ENCODE data around the gene CDK19.

CDK19 gene

DNA sequence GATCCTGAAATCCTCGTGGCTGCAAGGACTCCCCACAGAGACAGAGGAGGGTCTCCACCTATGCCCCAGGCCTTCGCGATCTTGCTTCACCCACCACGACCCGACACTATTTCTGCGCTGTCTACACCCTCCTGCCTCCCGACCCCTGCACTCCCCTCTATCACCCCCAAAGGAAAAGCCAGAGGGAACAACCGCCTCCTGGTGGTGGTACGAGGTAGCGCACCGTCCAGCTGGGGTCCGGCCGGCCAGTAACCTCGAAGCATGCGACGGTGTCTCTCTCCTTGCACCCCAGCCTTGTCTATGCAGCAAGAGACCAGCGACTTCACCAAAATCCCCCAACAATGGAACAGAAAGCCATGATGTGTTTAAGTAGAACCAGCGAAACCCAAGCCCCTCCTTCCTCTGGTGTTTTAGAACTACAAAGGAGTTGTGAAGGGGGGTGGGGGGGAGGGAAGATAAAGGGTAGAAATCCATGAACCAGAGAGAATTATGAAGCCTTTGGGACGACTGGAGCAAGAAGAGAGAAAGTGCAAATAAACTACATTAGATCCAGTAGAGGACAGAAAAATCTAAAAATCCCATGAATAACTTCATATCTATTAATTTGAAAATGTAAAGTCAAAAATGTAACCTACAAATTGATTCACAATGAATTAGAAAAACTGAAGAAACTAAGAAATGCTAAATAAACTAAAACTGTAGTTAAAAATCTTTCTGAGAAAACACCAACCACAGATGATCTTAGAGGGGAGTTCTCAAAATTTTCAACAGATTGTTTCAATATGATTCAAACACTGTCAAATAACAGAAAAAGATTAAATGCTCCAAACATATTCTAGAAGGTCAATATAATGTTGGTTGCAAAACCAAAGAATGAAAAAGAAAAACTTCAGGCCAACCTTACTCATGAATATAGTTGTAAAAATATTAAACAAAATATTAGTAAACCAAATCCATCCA, 168.0 kb downstream of the CDK19 start:
- TF ChIP-seq, protein P1, sequence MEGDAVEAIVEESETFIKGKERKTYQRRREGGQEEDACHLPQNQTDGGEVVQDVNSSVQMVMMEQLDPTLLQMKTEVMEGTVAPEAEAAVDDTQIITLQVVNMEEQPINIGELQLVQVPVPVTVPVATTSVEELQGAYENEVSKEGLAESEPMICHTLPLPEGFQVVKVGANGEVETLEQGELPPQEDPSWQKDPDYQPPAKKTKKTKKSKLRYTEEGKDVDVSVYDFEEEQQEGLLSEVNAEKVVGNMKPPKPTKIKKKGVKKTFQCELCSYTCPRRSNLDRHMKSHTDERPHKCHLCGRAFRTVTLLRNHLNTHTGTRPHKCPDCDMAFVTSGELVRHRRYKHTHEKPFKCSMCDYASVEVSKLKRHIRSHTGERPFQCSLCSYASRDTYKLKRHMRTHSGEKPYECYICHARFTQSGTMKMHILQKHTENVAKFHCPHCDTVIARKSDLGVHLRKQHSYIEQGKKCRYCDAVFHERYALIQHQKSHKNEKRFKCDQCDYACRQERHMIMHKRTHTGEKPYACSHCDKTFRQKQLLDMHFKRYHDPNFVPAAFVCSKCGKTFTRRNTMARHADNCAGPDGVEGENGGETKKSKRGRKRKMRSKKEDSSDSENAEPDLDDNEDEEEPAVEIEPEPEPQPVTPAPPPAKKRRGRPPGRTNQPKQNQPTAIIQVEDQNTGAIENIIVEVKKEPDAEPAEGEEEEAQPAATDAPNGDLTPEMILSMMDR (IDR thresholded peaks at IDR 0.05; ENCODE audit: insufficient read depth, low read length, poor library complexity, severe bottlenecking) = peak; percentile 42
- peak; percentile 8 for DNase-seq (ENCODE audit: extremely low read depth, insufficient read length)
- H3K36me3 ChIP-seq (ENCODE audit: control insufficient read depth, insufficient read depth, low read length) = peaks cover 3% of the 10 kb centered on the region
- no peaks in the 10 kb centered on the region for H3K27me3 ChIP-seq (replicated peaks; ENCODE audit: control insufficient read depth, insufficient read depth, low read length)
- H3K4me3 ChIP-seq (replicated peaks; ENCODE audit: low read depth, low read length) = no peak overlapping the region

DNA sequence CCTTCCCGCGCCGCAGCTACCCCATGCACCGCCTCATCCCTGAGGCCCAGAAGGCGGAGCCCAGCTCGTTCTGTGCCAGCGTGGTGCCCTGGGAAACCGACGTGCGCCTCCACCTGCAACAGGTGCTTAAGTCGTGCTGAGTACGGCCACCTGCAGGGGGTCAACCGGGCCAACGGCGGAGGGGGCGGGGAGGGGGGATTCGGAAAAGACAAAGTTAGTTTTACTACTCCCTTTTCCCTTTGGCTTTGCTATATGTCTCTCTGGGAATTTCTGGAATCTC, 168.9 kb downstream of the CDK19 start:
- Histone ChIP-seq H3K36me3 (ENCODE audit: control insufficient read depth, insufficient read depth, low read length) (peaks cover 3% of the 10 kb centered on the region), H3K4me3 (replicated peaks; ENCODE audit: low read depth, low read length) (no peak overlapping the region), H3K27me3 (replicated peaks; ENCODE audit: control insufficient read depth, insufficient read depth, low read length) (no peaks in the 10 kb centered on the region)
- peak; percentile 3 for DNase-seq (ENCODE audit: extremely low read depth, insufficient read length)
- TF ChIP-seq, protein P1 (IDR thresholded peaks at IDR 0.05; ENCODE audit: insufficient read depth, low read length, poor library complexity, severe bottlenecking) = no peak

DNA sequence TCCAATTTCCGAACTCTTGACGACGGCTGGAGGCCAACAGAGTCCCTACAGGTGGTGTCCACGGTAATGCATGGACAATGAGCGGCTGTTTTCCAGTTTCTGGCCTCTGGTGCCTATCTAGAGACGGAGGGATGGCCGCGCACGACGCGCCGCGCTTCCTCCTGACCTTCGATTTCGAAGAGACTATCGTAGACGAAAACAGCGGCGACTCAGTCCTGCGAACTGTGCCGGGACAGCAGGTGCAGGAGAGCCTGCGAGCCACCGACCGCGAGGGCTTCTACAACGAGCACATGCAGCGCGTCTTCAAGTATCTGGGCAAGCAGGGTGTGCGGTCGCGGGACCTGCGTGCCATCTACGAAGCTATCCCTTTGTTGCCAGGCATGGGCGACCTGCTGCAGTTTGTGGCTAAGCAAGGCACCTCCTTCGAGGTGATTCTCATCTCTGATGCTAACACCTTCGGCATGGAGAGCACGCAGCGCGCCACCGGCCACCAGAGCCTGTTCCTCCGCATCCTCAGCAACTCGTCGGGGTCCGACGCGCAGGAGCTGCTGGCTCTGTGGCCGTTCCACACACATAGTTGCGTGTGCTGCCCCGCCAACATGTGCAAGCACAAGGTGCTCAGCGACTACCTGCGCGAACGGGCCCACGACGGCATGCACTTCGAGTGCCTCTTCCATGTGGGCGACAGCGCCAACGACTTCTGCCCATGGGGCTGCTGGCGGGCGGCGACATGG, 169.4 kb downstream of the CDK19 start:
- no peak overlapping the region for H3K4me3 ChIP-seq (replicated peaks; ENCODE audit: low read depth, low read length)
- TF ChIP-seq, protein P1 (IDR thresholded peaks at IDR 0.05; ENCODE audit: insufficient read depth, low read length, poor library complexity, severe bottlenecking) = no peak
- no peaks in the 10 kb centered on the region for H3K27me3 ChIP-seq (replicated peaks; ENCODE audit: control insufficient read depth, insufficient read depth, low read length)
- DNase-seq (ENCODE audit: extremely low read depth, insufficient read length) = peak; percentile 9
- H3K36me3 ChIP-seq (ENCODE audit: control insufficient read depth, insufficient read depth, low read length) = peaks cover 3% of the 10 kb centered on the region

DNA sequence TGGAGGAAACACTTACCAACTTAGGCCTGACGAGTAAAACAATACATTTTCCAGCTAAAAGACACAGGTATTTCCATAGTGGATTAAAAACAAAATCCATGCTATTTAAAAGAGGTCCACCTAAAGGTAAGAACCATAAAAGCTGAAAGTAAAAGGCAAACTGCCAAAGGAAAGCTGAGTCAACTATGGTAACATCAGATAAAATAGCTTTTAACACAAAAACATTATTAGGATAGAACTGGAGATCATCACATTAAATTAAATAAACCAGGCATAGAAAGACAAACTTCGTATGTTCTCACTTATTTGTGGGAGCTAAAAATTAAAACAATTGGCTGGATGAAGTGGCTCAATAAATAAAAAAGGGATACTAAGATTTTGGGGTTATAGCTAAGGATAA, 172.1 kb downstream of the CDK19 start:
- H3K36me3 ChIP-seq (ENCODE audit: control insufficient read depth, insufficient read depth, low read length) = peaks cover 3% of the 10 kb centered on the region
- no peak overlapping the region for H3K4me3 ChIP-seq (replicated peaks; ENCODE audit: low read depth, low read length)
- TF ChIP-seq, protein P1 (IDR thresholded peaks at IDR 0.05; ENCODE audit: insufficient read depth, low read length, poor library complexity, severe bottlenecking) = no peak
- DNase-seq (ENCODE audit: extremely low read depth, insufficient read length) = no peak
- H3K27me3 ChIP-seq (replicated peaks; ENCODE audit: control insufficient read depth, insufficient read depth, low read length) = no peaks in the 10 kb centered on the region

DNA sequence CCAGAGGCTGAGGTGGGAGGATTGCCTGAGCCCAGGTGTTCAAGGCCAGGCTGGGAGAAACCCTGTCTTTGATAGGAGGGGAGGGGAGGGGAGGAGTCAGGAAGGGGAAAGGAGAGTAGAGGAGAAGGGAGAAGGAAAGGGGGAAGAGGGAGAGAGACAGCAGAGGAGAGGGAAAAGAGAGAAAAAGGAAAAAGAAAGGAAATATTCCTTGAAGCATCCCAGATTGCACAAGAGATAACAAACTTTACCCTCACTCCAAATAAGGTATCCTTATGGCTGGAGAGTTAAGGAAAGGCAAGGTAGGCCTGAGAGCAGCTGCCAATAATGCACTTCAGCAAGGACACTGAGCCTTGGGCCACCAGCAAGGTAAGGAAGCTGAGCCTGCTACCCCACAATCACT, 172.6 kb downstream of the CDK19 start:
- TF ChIP-seq, protein P1 (IDR thresholded peaks at IDR 0.05; ENCODE audit: insufficient read depth, low read length, poor library complexity, severe bottlenecking) = no peak
- no peak overlapping the region for H3K4me3 ChIP-seq (replicated peaks; ENCODE audit: low read depth, low read length)
- no peak for DNase-seq (ENCODE audit: extremely low read depth, insufficient read length)
- no peaks in the 10 kb centered on the region for H3K27me3 ChIP-seq (replicated peaks; ENCODE audit: control insufficient read depth, insufficient read depth, low read length)
- peaks cover 3% of the 10 kb centered on the region for H3K36me3 ChIP-seq (ENCODE audit: control insufficient read depth, insufficient read depth, low read length)

Data from GM06990 (cell line).